Nephron (organoid): ENCODE results near the gene TRAPPC2L.
A peak's percentile ranks its signal among the peaks of the same experiment; 100 is the strongest.

Source experiments
- H3K27ac Mint-ChIP-seq, 3 experiments: 2 replicates each; pipeline ENCODE4 v1.8.0; 2020; ENCODE audit warnings: mixed read lengths in 3 of 3, mild to moderate bottlenecking in 2 of 3, moderate library complexity in 1 of 3
- H3K27me3 Mint-ChIP-seq: 2 replicates; pipeline ENCODE4 v1.8.0; 2021; ENCODE audit warnings: low read depth, mild to moderate bottlenecking, moderate library complexity, mixed read lengths
- H3K36me3 Mint-ChIP-seq: 2 replicates; pipeline ENCODE4 v1.8.0; 2020; ENCODE audit warnings: low read depth, mixed read lengths
- H3K4me1 Mint-ChIP-seq: 2 replicates; pipeline ENCODE4 v1.8.0; 2020; ENCODE audit warnings: mixed read lengths
- H3K4me3 Mint-ChIP-seq, 3 experiments: 2 replicates each; pipeline ENCODE4 v1.8.0; 2020; ENCODE audit warnings: mild to moderate bottlenecking in 3 of 3, mixed read lengths in 3 of 3, moderate library complexity in 2 of 3
- H3K9me3 Mint-ChIP-seq: 2 replicates; pipeline ENCODE4 v1.8.0; 2020; ENCODE audit warnings: mixed read lengths
- CTCF ChIP-seq, 3 experiments: fragments of 200-600 bp; sonication (generic); IDR thresholded peaks; one replicate each; pipeline ENCODE4 v1.5.0; 2021; ENCODE audit warnings: antibody characterized with exemption in 3 of 3; ENCODE audit not compliant: unreplicated experiment in 3 of 3

TRAPPC2L gene

GRCh38 chr16:88828711-88829110 is 28.2 kb upstream of the TRAPPC2L start:
- TF ChIP-seq CTCF (IDR thresholded peaks at IDR 0.05; ENCODE audit: unreplicated experiment in 3 of 3): no peak
- H3K36me3 Mint-ChIP-seq: peaks cover 2% of the 10 kb centered on the region
- no peak overlapping the region for H3K27ac Mint-ChIP-seq
- H3K4me3 Mint-ChIP-seq: no peak overlapping the region
- no peaks in the 10 kb centered on the region for H3K9me3 Mint-ChIP-seq
- no peaks in the 10 kb centered on the region for H3K27me3 Mint-ChIP-seq
- no peaks in the 10 kb centered on the region for H3K4me1 Mint-ChIP-seq

GRCh38 chr16:88830258-88830657 is 26.7 kb upstream of the TRAPPC2L start:
- Mint-ChIP-seq H3K4me1 (no peaks in the 10 kb centered on the region), H3K27me3 (no peaks in the 10 kb centered on the region), H3K4me3 (no peak overlapping the region), H3K36me3 (peaks cover 8% of the 10 kb centered on the region), H3K27ac (peak overlapping the region; percentile 59 to 97 (median 89)), H3K9me3 (no peaks in the 10 kb centered on the region)
- no peak for TF ChIP-seq CTCF (IDR thresholded peaks at IDR 0.05; ENCODE audit: unreplicated experiment in 3 of 3)

GRCh38 chr16:88830783-88831182 is 26.1 kb upstream of the TRAPPC2L start:
- peaks cover 10% of the 10 kb centered on the region for H3K36me3 Mint-ChIP-seq
- no peak for TF ChIP-seq CTCF (IDR thresholded peaks at IDR 0.05; ENCODE audit: unreplicated experiment in 3 of 3)
- no peak overlapping the region for H3K4me3 Mint-ChIP-seq
- no peaks in the 10 kb centered on the region for H3K27me3 Mint-ChIP-seq
- H3K9me3 Mint-ChIP-seq: no peaks in the 10 kb centered on the region
- no peaks in the 10 kb centered on the region for H3K4me1 Mint-ChIP-seq
- H3K27ac Mint-ChIP-seq: peak overlapping the region; percentile 59 to 97 (median 89)

- no peaks in the 10 kb centered on the region for H3K27me3 Mint-ChIP-seq
These were observed 25.1 kb upstream of the TRAPPC2L start for GRCh38 chr16:88831838-88832237.

GRCh38 chr16:88833086-88833485 is 23.8 kb upstream of the TRAPPC2L start:
- no peak overlapping the region for H3K27ac Mint-ChIP-seq
- H3K27me3 Mint-ChIP-seq: no peaks in the 10 kb centered on the region
- no peaks in the 10 kb centered on the region for H3K4me1 Mint-ChIP-seq
- no peak overlapping the region for H3K4me3 Mint-ChIP-seq
- H3K9me3 Mint-ChIP-seq: no peaks in the 10 kb centered on the region
- TF ChIP-seq CTCF (IDR thresholded peaks at IDR 0.05; ENCODE audit: unreplicated experiment in 3 of 3): no peak
- peaks cover 10% of the 10 kb centered on the region for H3K36me3 Mint-ChIP-seq

More at GRCh38 chr16:88831838-88832237, 25.1 kb upstream of the TRAPPC2L start:
- Mint-ChIP-seq H3K9me3 (no peaks in the 10 kb centered on the region), H3K27ac (no peak overlapping the region), H3K4me1 (no peaks in the 10 kb centered on the region), H3K4me3 (no peak overlapping the region), H3K36me3 (peaks cover 10% of the 10 kb centered on the region)
- no peak for TF ChIP-seq CTCF (IDR thresholded peaks at IDR 0.05; ENCODE audit: unreplicated experiment in 3 of 3)

- Mint-ChIP-seq H3K36me3 (peaks cover 10% of the 10 kb centered on the region), H3K27me3 (no peaks in the 10 kb centered on the region), H3K4me3 (no peak overlapping the region), H3K9me3 (no peaks in the 10 kb centered on the region), H3K27ac (no peak overlapping the region), H3K4me1 (no peaks in the 10 kb centered on the region)
- TF ChIP-seq CTCF (IDR thresholded peaks at IDR 0.05; ENCODE audit: unreplicated experiment in 3 of 3): no peak
These were observed 22.3 kb upstream of the TRAPPC2L start for GRCh38 chr16:88834670-88835069.
